GM21737 (cell line): ENCODE results near the gene MCM3.

ENCODE experiments used
- ATAC-seq: cut with Tn5 transposase; IDR thresholded peaks from one replicate; pipeline ENCODE4 v1.9.1; 2021; ENCODE audit warnings: mild to moderate bottlenecking, moderate library complexity; ENCODE audit not compliant: unreplicated experiment

The MCM3 gene

DNA sequence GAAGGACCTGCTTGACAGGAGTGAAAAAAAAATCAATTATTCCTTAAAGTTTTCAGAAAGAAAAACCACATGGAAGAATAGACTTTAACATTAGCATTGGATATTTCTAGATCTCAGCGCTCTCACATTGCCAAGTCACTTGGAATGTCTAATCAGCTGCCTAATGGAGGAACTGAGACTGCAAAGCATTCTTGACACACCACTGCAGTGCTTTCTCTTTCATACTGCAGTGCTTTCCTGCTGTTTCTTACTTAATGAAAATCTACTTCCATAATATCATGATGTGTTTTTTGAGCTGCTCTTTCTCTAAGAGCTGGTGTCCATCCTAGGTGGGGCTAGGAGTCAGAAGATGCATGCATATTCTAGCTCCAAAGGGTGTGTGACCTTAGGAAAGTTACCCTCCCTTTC lies 20.4 kb upstream of the MCM3 start:
- peak; percentile 46 for ATAC-seq

DNA sequence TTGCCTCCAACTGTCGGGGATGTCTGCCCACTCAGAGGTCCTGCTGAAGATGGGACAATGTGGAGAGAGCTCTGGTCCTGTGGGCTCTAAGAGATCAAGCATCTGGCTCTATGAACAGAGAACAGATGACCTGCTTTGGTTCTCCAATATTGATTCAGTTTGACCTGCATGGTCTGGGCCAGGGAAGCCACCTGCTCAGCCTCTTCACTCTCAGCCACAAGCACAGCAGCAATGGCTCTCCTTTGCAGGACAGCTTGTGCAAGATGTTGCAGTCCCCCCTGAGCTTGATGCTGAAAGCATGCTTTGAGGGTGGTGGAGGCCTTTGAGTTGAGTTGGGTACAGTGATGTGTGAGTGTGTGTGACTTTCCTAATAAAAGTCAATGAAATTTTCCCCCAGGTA lies 18.6 kb upstream of the MCM3 start:
- no peak for ATAC-seq

DNA sequence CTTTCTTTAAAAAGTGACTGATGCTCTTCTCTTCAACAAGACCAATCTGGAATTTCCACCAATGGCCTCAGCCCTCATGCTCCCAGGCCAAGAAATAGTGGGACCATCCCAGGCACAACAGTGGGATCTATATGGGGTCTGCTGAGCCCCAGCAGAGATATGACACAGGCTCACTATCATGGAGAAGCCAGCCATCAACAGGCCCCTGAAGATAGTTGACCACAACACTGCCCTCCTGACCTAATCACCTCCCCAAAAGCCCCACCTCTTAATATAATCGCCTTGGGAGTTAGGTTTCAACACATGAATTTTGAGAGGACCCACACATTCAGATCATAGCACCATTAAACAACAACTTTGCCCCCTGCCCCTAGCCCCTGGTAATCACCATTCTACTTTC lies 16.8 kb upstream of the MCM3 start:
- no peak for ATAC-seq

DNA sequence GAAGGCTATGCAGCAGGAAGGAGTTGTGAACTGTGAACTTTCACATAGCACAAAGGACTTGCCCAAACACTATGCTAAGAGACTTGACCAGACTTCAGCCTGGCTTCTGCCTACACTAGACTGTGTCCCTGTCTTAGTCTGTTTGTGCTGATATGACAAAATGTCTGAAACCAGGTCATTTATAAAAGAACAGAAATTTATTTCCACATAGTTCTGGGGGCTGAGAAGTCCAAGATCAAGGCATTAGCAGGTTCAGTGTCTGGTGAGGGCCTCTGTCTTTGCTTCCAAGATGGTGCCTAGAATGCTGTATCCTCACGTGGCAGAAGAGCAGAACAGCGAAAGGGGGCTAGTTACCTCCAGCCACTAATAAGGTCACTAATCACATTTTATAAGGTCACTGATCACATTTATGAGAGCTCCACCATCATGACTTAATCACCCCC lies 16.0 kb upstream of the MCM3 start:
- ATAC-seq = no peak

DNA sequence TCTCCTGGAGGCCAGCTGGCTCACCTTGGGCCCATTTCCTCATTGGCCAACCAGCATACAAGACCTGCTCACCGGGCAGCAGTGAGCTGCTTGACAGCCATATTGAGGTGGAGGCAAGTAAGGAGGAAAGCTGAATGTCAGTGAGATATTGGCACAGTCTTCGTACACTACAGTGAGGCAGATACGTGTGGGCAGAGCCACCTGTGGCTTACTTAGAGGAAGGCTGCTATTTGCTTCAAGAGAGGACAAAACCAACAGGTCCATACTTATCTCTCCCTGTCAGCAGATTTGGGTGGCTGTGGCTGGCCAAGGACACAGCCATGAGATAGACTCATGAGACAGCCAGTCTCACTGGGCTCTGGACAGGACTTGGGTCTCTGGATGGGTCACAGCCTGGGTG lies 15.1 kb upstream of the MCM3 start:
- ATAC-seq = no peak

DNA sequence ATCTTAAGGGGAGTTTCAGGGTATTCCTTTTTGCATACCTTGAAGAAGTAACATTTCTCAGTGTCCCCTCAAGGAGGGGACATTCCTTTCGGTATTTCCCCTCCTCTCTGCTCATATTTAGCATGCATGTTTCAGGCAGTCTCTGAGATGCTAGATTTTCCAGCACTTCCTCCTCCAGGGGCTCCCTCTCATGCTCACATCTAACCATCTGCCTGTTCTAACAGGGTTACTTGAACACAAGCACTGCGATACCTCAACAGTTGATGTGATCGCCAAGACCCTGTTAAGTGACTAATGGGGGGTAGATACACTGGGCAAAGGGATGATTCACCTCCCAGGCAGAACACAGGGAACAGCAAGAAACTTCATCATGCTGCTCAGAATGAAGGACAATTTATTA lies 12.9 kb upstream of the MCM3 start:
- no peak for ATAC-seq

DNA sequence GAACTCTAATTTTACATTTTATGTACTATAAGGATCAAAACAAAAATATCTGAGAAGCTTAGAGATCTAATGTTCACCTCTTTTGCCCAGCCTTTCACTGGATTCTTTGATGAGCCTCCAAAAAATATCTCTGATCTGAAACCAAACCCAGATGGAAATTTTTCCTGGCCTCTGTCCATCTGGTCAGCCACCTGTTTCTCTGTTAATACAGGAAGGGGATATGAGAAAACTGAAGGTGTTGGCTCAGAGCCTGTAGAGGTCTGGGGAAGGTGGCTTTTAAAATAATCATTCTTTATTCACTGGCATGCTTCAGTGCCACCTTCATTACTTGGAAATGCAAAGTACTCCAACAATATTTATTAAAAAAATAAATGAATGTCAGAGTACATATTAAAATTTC lies 8.5 kb upstream of the MCM3 start:
- no peak for ATAC-seq

DNA sequence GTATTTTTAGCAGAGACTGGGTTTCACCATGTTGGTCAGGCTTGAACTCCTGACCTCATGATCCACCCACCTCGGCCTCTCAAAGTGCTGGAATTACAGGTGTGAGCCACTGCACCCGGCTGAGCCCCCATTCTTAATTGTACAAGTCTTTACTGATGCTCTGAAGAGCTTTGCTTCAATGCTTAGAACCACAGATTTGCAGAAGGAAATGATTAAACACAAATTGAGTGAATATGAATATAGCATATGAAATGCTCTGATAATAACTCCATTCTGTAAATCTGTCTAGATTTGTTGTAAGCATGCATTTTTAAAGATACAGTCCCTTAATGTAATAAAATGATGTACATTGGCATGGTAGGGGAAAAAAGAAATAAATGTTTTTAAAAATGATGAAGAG lies 4.3 kb upstream of the MCM3 start:
- no peak for ATAC-seq

DNA sequence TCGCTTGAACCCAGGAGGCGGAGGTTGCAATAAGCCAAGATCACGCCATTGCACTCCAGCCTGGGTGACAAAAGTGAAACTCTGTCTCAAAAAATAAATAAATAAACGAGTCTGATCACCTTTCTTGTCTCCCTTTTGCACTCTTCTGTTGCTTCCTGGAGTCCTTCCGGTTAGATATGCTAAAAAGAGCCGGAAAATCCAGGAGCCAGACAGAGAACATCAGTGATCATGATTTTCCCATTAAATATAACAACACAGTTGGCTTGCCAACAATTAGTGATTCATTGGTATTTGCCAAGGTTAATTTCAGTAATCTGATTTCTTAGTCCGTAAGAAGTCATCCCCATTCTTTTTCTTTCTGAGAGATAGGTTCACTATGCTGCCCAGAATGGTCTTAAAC lies 3.7 kb upstream of the MCM3 start:
- ATAC-seq = no peak

DNA sequence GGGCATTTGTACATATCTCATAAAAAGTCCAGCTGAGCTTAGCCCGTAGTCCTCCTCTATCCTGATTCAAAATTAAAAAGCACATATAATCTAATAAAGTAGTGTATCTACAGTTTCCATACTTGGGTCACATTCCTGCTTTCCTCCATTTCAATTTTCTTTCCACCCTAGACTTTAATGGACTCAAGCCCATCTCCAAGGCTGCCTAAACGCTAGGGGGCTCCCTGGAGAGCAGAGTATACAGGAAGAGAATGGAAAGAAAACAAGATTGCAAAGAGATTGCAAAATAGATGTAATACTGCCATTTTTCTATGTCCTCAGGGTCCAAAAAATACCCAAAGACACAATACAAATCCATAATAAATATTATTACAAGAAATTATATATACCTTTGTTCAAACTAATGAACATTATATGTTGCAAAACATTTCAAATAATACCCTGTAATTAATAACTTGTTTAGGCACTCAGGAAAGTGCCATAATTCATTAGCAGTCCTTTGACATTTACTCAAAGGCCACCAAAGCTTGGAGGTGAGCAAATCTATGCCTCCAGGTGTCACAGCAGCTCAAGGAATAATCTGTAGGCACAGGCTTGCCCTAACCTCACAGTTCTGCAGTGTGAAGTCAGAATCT lies 2.4 kb upstream of the MCM3 start:
- ATAC-seq = no peak

DNA sequence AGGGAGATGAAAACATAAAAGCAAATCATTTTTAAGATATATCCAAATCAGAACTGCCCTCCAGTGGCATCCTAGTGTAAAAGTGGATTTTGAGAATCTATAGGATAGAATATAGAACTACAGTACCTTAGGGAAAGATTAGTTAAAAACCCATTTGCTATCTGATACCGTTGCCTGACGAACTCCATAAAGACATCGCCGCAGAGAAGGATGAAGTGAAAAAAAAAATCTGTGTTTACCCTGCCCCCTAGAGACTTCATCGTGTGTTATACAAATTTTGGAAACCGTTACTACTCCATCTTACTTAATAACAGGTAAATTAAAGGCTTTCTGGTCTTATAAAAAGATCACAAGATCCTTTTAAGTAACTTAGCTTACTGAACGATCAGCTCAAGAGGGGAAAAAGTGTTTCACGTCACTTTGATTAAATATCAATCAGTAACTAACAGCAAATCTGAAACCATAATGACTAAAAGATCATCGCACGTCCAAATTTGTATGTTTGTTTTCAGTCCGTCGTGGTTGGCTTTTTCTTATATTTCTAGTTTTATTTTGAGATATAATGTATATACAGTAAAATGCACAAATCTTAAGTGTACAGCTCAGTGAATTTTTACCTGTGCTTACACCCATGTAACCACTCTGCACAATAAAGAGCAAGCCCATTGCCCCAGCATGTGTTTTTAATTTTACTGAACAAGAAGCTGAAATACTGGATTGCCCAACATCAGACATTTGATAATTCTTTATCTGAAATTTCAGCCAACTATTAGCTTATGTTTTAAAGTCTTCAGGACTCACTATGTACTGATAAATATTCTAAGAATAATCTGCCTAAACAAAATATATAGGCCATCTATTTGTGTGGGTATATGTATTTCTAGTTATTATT lies 881 bp upstream of the MCM3 start:
- ATAC-seq = no peak

DNA sequence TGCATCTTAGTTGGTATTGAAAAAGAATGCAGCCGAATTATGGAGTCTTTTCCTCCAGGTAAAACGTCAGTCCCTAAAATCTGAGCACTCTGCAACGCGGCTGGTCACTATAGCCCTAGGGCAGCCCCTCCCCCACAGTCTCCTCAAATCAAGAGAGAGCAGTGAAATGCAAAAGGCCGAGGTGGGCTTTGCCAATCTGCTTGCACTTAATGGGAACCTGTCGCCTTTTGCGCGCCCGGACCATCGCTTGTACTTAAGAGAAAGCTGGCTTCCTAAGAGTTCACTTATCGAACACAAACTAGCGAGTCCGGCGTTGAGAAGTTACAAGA lies 447 bp downstream of the MCM3 start:
- no peak for ATAC-seq

DNA sequence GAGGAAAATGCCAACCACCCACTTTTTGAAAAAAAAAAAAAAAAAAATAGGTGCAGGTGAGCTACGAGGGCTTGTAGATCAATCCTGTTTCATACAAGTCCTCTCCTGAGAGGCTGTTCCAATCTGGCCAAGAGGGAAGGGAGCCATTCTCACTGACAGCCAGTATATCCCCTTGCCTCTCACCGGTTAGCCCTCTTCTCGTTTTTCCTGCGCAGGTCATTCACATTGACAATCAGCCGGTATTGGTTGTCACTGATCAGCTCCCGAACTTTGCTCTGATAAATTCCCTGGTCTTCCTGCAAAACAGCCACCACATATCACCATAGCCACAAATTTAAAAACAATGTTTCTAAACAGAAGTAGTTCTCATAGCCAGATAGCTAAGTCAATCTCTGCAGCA lies 1.4 kb downstream of the MCM3 start:
- ATAC-seq = no peak

DNA sequence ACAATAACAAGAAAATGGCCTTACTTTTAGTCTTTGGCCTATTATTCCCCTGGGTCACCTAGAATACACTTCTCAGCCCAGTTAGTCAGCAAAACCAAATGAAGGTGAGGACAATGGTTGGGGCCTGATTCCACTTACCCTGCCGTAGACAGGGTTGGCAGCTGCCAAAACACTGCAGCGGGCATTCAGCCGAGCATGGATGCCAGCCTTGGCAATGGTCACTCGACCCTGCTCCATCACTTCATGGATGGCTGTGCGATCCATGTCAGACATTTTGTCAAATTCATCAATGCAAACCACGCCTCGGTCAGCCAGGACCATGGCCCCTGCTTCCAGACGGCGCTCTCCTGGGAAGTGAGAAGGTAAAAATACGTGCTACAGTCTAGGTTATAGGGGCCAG lies 8.4 kb downstream of the MCM3 start:
- ATAC-seq = no peak

DNA sequence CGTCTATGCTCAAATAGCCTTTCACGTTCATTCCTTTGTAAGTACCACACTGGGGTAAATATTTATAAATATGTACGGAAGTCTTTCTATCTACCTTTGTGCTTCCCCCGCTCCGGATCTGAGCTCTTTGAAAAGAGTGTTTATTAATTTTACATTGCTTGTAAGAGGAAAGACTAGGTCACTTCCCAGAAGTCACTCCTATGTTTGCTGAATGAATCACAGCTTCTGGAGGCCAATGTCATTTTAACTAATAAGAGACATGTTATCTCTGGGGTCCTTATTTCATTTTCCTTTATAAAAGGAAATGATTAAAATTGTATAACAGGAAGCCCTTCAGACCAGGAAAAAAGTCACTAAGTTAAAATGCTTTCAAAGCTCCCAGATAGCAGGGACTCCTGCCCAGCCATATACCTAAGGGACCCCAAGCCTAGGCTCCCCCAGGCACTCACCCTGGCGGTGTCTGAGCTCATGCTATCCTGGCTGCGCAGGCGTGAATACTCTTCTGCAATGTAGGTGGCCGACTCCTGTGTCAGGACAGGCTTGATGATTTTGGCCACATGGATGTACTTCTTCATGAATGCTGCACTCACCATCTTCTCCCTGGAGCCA lies 12.6 kb downstream of the MCM3 start:
- ATAC-seq = no peak

DNA sequence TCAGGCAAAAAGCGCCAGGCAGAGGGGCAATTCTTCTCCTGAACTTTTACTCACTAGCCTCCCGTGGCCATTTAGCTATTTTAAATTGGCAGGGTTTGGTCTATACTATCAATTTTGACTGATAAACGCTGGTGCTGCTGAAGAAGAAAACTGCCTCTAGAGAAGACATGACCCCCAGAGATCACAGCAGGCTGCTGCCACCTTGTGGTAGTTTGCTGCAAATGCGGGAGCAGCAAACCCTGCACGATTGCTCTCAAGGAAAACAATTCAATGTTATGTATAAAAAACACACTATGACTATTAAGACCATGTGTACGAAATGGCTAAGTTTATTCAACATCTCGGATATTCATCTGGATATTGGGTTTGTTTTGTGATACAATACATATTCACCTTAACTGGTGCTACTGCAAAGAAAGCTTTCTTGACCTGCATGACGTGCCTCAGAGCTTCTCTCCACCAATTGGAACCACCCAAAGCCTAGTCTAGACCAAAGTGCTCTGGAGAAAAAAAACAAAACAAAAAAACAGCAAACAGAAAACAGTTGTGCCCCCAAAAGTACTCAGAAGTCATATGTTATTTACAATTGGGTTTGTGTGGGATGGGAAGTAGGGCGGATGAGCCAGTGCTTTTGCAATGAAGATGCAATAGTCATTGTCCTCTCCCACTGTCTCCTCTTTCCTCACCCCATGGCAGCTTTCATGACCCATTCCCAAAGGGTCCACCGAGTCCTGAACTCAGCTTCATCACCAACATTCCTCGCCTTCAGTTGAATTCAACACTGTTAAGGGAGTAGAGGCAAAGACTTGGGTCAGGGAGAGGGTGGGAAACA lies 20.6 kb downstream of the MCM3 start:
- peak; percentile 66 for ATAC-seq

DNA sequence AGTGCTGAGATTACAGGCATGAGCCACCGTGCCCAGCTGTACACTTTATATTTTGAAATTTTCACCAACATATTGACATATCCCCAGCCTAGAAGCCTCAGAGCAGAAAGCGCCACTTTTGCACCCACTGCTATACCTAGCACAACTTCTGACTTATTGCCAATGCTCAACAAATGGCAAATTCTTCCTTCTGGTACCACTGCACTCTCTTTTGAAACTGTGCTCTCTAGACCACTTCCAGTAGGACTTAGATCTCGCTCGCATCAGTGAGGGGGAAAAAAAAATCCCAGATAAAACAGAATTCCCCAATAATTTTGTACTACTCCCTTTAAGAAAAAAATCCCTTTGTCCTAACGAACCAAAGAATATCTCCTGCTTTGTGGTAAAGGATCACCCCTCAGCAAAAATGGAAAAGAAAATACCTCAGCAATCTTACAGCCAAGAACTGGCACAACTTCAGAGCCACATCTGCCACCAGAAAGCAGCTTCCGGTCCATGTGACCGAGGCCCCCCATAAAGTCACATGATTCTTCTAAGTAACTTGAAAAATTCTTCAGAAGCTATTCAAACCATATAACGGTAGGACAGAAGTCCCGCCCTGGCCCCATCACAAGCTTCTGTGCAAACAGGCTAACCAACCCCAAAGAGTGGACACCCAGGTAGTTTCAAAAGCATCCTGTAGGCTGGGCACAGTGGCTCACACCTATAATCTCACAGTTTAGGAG lies 21.8 kb downstream of the MCM3 start:
- no peak for ATAC-seq

DNA sequence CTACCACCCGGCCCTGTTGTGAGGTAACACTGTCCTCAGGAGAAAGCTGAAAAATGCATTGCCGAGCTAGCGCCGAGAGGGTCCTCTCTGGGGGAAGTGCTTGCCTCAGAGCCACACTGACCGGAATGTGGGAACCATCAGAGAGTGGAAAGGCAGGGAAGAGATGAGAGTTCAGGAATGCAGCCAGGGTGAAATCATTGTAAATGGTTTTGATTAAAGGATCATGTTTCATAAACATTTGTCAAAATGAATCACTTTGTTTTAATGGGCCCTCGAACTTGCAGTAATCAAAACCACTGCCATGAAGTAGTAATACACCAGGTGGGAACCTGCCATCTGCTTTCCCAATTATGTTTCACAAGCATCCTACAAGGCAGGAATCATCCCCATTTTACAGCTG lies 23.3 kb downstream of the MCM3 start:
- no peak for ATAC-seq

DNA sequence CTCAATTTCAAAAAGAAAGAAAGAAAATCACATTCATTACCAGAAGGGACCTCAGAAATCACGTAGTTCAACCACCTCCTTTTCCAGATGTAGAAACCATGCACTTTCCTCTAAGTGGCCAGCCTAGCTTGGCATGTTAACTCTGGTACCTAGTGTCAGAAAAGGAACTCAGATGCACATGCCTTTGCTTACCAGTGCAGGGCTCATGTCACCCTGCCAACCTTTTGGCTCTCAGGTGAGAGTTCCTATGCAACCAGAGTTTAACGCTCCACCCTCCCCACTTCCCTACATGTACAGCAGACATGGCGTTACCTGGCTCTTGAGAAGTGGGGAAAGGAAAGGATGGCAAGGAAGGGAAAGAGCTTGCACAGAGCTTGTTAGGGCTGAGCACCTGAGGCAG lies 23.9 kb downstream of the MCM3 start:
- ATAC-seq = no peak

DNA sequence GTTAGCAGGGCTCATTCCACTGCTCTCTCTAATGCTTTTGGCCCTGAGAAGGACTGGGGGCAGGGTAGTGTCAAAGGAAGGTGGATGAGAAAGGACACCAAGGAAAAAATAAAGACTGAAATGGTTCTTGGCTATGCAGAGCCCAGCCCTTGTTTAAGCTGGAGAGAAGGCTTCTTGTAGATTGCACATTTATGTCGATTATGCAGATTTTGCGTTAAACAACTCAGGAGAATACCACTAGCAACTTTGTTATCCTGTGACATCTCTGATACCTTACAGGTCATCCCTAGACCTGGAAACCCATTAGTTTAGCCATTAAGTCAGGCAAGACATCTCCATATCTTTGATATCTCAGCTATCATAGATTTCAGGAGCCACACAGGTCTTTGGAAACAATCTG lies 29.1 kb downstream of the MCM3 start:
- no peak for ATAC-seq
